ENCODE results near the gene GIGYF2.

- TF ChIP-seq, protein P1, sequence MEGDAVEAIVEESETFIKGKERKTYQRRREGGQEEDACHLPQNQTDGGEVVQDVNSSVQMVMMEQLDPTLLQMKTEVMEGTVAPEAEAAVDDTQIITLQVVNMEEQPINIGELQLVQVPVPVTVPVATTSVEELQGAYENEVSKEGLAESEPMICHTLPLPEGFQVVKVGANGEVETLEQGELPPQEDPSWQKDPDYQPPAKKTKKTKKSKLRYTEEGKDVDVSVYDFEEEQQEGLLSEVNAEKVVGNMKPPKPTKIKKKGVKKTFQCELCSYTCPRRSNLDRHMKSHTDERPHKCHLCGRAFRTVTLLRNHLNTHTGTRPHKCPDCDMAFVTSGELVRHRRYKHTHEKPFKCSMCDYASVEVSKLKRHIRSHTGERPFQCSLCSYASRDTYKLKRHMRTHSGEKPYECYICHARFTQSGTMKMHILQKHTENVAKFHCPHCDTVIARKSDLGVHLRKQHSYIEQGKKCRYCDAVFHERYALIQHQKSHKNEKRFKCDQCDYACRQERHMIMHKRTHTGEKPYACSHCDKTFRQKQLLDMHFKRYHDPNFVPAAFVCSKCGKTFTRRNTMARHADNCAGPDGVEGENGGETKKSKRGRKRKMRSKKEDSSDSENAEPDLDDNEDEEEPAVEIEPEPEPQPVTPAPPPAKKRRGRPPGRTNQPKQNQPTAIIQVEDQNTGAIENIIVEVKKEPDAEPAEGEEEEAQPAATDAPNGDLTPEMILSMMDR (IDR thresholded peaks at IDR 0.05), result no peak
- TF ChIP-seq POLR2AphosphoS5 (IDR thresholded peaks at IDR 0.05) (no peak), EP300 (IDR thresholded peaks at IDR 0.05) (no peak)
Measured at GRCh38 chr2:232667989-232668583, 29.0 kb upstream of the GIGYF2 start.
